H1 (cell line): ENCODE measurements around the gene BLOC1S4.

ENCODE experiments used
- NANOG ChIP-seq: IDR thresholded peaks from 2 replicates; pipeline ENCODE4 v1.6.1; 2011; ENCODE audit warnings: low read length, low read depth, mild to moderate bottlenecking, inconsistent platforms; ENCODE audit not compliant: insufficient read depth, poor library complexity, severe bottlenecking
- POLR2AphosphoS5 ChIP-seq: IDR thresholded peaks from 2 replicates; pipeline ENCODE4 v1.6.1; 2011; ENCODE audit warnings: low read depth, low read length
- RFX5 ChIP-seq: IDR thresholded peaks from 2 replicates; pipeline ENCODE4 v1.6.1; 2011; ENCODE audit warnings: low read depth, low read length, improper control_type of control experiment, borderline replicate concordance
- SP1 ChIP-seq: IDR thresholded peaks from 2 replicates; pipeline ENCODE4 v1.6.1; 2011; ENCODE audit warnings: low read depth, low read length
- TAF7 ChIP-seq: optimal IDR thresholded peaks from 2 replicates; pipeline ENCODE3; 2011; ENCODE audit warnings: low read depth, mild to moderate bottlenecking, inconsistent platforms, low read length, moderate library complexity, borderline replicate concordance
- TF ChIP-seq, protein P1 (sequence below), 3 experiments: IDR thresholded peaks; 1 replicate in 2 of 3; 2 replicates in 1 of 3; pipeline versions ENCODE4 v1.5.1 to v1.6.1; 2011; ENCODE audit warnings: low read length in 3 of 3, mild to moderate bottlenecking in 3 of 3, inconsistent platforms in 2 of 3, low read depth in 1 of 3, moderate library complexity in 1 of 3; ENCODE audit not compliant: insufficient read depth in 1 of 3; ENCODE audit errors: control extremely low read depth in 1 of 3

DNA sequence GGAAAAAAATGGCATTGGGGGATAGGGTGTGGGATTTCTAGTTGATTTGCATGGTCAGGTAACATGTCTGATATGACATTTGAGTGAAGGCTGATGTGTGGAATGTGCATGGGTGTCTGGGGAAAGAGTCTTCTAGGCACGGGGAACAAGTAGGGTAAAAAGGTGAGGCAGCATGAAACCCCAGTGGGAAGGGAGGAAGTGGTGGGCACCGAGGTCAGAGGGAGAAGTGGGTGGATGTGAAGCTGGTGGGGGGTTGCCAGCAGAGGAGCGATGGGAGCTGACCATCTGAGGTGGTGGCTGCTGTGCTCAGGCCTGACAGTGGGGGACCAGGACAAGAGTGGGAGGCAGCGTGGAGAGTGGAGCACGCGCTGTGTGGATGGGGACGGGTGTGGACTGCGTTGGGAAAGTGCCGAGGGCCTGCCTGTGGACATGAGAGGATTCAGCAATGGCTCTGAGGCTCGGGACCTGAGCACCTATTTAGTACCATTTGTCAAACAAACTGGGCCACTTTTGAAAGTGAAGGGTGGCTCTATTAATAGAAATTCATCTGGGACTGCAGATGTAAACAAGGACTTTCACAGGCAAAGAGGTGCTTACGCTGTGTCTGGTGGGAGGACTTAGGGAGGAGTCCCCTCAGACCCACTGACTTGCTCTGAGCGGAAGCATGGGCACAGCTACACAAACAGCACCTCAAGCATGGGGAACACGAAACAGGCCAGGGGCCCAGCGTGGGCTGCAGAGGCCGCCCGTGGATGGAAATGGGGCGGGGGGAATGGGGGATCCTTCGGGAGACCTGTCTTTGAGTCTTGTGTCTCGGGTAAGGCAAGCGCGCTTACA lies 39.0 kb upstream of the BLOC1S4 start:
- TF ChIP-seq NANOG (no peak), SP1 (no peak), TAF7 (no peak), POLR2AphosphoS5 (peak; percentile 47; the same call in 1 of the 2 replicates), RFX5 (no peak)
- TF ChIP-seq, protein P1, sequence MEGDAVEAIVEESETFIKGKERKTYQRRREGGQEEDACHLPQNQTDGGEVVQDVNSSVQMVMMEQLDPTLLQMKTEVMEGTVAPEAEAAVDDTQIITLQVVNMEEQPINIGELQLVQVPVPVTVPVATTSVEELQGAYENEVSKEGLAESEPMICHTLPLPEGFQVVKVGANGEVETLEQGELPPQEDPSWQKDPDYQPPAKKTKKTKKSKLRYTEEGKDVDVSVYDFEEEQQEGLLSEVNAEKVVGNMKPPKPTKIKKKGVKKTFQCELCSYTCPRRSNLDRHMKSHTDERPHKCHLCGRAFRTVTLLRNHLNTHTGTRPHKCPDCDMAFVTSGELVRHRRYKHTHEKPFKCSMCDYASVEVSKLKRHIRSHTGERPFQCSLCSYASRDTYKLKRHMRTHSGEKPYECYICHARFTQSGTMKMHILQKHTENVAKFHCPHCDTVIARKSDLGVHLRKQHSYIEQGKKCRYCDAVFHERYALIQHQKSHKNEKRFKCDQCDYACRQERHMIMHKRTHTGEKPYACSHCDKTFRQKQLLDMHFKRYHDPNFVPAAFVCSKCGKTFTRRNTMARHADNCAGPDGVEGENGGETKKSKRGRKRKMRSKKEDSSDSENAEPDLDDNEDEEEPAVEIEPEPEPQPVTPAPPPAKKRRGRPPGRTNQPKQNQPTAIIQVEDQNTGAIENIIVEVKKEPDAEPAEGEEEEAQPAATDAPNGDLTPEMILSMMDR (IDR thresholded peaks at IDR 0.05; ENCODE audit: control extremely low read depth in 1 of 3, insufficient read depth in 1 of 3, low read depth in 1 of 3, low read length in 3 of 3) = no peak
